D341Med (cell line): ENCODE results near the gene OR2M2.

Experiments used
- DNase-seq: peaks from one replicate; pipeline ENCODE4 v3.0.0; 2012; ENCODE audit warnings: low spot score

Gene OR2M2, protein sequence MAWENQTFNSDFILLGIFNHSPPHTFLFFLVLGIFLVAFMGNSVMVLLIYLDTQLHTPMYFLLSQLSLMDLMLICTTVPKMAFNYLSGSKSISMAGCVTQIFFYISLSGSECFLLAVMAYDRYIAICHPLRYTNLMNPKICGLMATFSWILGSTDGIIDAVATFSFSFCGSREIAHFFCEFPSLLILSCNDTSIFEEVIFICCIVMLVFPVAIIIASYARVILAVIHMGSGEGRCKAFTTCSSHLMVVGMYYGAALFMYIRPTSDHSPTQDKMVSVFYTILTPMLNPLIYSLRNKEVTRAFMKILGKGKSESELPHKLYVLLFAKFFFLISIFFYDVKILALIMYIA

GRCh38 chr1:248174521-248174920 lies at the start of gene OR2M2:
TSS of gene OR2M2 (plus strand) at chr1:248174821. CDS start at chr1:248179986, 5,165 bp downstream.
- DNase-seq: no peak

DNA sequence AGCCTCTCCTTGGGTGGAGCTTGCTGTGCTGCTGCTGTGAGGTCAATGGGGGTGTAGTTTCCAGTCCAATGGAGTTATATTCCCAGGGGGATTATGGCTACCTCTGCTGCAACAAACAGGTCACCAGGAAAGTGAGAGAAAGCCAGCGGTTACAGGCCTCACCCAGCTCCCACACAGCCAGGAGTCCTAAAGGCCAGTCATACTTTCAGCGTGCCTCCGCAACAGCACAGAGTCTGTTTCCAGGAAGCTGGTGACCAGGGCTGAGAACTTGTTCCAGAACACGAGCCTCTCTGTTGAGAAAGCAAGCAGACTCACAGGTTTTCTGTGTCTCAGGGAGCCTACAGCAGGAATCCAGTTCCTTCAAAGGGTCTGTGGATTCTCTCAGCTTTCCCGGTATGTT lies 47.0 kb upstream of the OR2M2 start:
- no peak for DNase-seq

DNA sequence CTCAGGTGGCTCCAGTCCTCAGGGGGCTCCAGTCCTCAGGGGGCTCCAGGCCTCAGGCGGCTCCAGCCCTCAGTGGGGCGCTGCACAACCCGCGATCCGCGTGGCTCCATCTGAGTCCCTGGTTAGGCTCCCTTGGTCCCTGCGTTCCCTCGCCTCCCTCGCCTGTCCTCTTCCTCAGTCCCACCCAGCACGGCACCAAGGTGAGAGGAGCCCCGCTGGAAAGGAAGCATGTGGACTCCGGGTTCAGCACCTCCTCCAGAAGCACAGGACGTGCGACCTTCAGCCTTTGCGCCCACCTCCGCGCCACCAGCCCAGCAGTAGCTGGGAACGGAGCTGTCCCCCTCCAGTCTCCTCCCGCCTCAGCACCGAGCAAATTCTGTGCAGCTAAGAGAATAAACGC lies 37.8 kb upstream of the OR2M2 start:
- DNase-seq: no peak

GRCh38 chr1:248140846-248141245 lies 33.8 kb upstream of the OR2M2 start:
- no peak for DNase-seq

DNA sequence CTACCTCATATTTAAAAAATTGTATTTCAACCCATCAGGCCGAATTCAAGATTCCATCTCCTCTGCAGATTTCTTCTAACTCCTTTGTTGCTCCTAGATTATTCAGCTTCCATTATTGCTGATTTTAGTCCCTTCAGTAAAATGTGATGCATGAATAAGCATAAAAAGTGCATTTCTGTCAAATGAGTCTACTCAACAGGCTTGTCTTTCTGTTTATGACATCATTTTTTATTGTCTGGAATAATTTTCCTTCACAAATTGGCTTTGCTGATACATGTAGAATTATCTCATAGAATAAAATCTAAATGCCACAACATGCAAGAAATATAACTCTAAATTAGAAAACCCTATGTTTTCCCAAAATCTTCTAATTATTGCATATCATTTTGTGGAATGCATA lies 31.3 kb upstream of the OR2M2 start:
- no peak for DNase-seq

GRCh38 chr1:248144513-248145198 lies 30.0 kb upstream of the OR2M2 start, which contains the start of gene OR2M5:
TSS of gene OR2M5 (plus strand) at chr1:248145148. CDS start at chr1:248145148, 0 bp downstream.
- DNase-seq: no peak

DNA sequence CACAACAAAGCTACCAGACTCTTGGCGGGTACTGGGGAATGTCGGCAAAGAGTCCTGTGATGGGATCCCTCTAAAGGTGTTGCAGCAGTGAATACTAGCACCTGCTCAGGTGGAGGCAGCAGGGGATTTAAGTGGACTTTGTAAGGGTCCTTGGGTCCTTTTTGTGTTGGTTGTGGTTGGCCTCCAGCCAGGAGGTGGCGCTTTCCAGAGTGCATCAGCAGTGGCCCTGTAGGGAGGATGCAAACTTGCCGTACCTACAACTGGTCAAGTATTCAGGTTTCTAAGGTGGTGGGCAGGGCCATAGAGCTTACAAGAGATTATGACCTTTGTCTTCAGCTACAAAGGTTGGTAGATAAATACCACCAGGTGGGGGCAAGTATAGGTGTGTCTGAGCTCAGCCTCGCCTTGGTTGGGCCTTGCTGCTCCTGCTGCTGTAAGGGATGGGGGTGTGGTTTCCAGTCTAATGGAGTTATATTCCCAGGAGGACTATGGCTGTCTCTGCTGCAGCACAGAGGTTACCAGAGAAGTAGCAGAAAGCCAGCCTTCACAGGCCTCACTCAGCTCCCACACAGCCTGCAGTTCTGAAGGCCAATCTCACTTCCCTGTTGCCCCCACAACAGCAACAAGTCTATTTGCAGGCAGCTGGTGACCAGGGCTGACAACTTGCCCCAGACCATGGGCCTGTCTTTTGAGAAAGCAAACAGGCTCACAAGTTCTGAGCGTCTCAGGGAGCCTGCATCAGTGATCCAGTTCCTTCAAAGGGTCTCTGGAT lies 22.4 kb upstream of the OR2M2 start:
- no peak for DNase-seq

DNA sequence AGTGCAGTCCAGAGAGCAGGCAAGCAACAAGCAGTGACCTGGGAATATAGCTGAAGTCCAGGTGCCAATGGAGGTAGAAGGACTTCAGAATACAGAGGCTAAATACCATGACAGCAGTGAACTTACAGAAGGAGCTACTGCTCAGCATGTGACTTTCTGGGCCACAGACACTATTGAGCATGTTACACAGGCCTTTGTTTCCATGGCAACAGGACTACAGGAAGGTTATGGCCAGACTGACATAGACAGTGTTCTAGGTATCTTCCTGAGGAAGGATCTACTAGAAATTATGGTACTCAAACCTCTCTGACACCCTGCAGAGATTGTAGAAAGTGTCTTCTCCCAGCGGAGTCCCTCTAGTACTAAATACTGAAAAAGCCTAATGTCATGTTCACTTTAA lies 18.7 kb upstream of the OR2M2 start:
- no peak for DNase-seq

GRCh38 chr1:248158758-248159157 lies 15.9 kb upstream of the OR2M2 start:
- DNase-seq: no peak

DNA sequence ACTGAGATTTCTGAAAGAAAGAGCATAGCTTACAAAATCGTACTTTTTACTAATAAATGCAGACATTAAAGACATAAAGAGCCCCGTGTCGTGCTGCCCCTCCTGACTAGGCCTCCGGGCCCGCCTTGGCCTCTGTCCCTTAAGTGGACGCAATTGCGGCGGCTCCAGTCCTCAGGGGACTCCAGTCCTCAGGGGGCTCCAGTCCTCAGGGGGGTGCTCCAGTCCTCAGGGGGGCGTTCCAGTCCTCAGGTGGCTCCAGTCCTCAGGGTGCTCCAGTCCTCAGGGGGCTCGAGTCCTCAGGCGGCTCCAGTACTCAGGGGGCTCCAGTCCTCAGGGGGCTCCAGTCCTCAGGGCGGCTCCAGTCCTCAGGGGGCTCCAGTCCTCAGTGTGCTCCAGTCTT lies 10.6 kb upstream of the OR2M2 start:
- DNase-seq: no peak

DNA sequence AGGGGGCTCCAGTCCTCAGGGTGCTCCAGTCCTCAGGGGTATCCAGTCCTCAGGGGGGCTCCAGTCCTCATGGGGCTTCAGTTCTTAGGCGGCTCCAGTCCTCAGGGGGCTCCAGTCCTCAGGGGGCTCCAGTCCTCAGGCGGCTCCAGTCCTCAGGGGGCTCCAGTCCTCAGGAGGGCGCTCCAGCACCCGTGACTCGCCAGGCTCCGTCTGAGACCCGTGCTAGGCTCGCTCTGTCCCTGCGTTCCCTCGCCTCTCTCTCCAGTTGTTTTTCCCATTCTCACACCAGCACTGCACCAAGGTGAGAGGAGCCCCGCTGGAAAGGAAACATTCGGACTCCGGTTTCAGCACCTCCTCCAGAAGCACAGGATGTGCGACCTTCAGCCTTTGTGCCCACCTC lies 9.4 kb upstream of the OR2M2 start:
- no peak for DNase-seq

- DNase-seq: no peak
Observed at GRCh38 chr1:248183996-248184395, 9.4 kb downstream of the OR2M2 start.

DNA sequence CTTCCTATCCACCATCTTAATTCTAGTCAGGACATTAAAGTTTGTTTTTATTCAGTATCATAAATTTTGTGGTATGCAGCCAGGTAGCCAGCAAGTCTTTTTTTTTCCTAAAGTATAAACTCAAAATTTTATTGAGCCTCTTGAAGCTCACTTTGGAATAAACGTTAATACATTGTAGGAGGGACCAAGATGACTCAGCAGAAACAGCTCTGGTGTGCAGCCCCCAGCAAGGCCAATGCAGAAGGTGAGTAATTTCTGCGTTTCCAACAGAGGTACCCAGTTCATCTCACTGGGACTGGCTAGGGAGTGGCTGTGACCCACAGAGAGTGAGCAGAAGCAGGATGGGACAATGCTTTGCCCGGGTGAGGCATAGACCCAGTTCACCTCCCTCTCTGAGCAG lies 12.7 kb downstream of the OR2M2 start:
- DNase-seq: no peak

DNA sequence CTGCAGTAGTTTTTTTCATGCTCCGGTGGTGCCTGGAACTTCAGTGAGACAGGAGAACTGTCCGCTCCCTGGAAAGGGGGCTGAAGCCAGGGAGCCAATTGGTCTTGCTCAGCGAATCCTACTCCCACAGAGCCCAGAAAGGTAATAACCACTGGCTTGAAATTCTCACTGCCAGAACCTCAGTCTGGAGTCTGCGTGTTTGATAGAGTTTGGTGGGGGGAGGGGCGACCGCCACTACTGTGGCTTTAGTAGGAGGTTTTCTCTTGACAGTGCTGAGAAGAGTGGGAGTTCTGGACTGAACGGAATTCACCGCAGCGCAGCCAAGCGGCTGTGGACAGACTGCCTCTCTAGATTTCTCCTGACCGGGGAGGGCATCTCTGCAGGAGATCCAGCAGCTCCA lies 14.4 kb downstream of the OR2M2 start:
- no peak for DNase-seq

DNA sequence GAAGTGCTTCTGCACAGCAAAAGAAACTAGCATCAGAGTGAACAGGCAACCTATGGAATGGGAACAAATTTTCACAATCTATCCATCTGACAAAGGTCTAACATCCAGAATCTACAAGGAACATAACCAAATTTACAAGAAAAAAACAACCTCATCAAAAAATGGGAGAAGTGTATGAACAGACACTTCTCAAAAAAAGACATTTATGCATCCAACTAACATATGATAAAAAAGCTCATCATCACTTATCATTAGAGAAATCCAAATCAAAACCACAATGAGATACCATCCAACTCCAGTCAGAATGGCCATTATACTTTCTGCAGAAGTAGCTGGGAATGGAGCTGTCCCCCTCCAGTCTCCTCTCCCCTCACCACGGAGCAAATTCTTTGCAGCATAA lies 19.5 kb downstream of the OR2M2 start:
- no peak for DNase-seq

DNA sequence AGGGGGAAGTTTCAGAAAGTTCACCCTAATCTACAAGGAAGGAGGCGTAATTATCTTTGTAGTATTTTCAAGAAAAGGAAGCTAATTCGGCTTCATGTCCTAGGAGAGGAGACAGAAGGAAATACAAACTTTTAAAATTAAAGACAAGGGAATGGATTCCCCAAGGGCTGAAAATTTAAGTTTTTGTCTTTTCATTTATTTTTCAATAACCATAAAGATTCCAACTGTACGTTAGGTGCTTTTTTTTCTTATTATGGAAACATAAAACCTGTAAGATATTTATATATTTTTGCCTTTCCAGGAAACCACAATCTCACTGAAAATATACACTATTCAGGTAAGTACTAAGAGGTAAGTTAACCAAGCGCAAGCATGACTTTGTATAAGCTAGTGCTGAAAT lies 22.3 kb downstream of the OR2M2 start, which contains the start of gene OR2M3:
Gene OR2M3 (plus strand): TSS at position 301 of the 400 bp plus-strand sequence. CDS start 5,803 bp downstream, outside the sequence.
- DNase-seq: no peak

- DNase-seq: no peak
Observed at GRCh38 chr1:248215880-248216279, 41.3 kb downstream of the OR2M2 start.

DNA sequence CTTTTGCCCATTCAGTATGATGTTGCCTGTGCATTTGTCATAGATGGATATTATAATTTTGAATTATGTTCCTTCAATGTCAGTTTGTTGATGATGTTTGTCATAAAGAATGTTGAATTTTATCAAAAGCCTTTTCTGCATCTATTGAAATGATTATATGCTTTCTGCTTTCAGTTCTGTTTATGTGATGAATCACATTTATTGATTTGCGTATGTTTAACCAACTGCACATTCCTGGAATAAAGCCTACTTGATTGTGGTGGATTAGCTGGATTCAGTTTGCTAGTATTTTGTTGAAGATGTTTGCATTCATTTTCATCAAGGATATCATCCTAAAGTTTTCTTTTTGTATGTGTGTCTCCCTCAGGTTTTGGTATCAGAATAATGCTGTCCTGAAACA lies 50.9 kb downstream of the OR2M2 start:
- no peak for DNase-seq

DNA sequence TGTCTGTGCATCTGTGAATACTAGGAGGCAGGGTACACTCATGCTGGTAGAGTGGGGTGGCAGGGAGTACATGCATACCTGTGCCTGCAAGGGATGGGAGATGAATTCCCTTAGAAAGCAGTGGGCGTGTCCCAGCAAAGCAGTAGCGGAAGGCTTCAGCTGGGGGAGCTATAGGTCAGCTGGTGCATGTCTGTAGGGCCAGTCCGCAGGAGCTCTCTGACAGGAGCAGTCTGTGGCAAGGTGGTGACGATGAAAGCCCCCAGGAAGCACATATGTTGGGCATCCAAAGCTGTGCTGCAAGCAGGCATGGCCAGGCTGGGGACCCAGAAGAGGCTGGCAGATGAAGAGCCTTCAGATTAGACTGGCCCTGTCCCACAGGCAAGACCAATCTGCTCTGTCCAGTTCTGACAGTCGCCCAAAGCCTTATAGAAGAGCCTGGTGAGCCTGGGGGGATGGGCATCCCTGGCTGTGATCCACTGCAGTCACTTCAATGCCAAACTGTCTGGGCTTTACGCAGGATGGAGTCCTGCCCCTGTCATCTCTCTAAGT lies 54.8 kb downstream of the OR2M2 start:
- DNase-seq: no peak
